Activated naive CD4-positive, alpha-beta T cell treated with anti-CD3 and anti-CD28 coated beads, Interleukin-2, amount 50 U/mL, for 24 hours (primary cell): Measurements from ENCODE around the gene SUFU.
"Not testable (repeated sequence)": the region's sequence is repeated elsewhere in the genome, so short reads cannot be mapped to it uniquely, and the experiment has no call there.

ENCODE experiments used
- H3K27ac Mint-ChIP-seq: one replicate; pipeline ENCODE4 v1.8.0; 2021; ENCODE audit warnings: mild to moderate bottlenecking, mixed read lengths
- H3K27me3 Mint-ChIP-seq: one replicate; pipeline ENCODE4 v1.8.0; 2021; ENCODE audit warnings: mixed read lengths
- H3K36me3 Mint-ChIP-seq: one replicate; pipeline ENCODE4 v1.8.0; 2021; ENCODE audit warnings: mixed read lengths
- H3K4me1 Mint-ChIP-seq: one replicate; pipeline ENCODE4 v1.8.0; 2021; ENCODE audit warnings: mixed read lengths
- H3K4me3 Mint-ChIP-seq: one replicate; pipeline ENCODE4 v1.8.0; 2021; ENCODE audit warnings: mild to moderate bottlenecking, mixed read lengths
- H3K9me3 Mint-ChIP-seq: one replicate; pipeline ENCODE4 v1.8.0; 2021; ENCODE audit warnings: mixed read lengths

SUFU gene

DNA sequence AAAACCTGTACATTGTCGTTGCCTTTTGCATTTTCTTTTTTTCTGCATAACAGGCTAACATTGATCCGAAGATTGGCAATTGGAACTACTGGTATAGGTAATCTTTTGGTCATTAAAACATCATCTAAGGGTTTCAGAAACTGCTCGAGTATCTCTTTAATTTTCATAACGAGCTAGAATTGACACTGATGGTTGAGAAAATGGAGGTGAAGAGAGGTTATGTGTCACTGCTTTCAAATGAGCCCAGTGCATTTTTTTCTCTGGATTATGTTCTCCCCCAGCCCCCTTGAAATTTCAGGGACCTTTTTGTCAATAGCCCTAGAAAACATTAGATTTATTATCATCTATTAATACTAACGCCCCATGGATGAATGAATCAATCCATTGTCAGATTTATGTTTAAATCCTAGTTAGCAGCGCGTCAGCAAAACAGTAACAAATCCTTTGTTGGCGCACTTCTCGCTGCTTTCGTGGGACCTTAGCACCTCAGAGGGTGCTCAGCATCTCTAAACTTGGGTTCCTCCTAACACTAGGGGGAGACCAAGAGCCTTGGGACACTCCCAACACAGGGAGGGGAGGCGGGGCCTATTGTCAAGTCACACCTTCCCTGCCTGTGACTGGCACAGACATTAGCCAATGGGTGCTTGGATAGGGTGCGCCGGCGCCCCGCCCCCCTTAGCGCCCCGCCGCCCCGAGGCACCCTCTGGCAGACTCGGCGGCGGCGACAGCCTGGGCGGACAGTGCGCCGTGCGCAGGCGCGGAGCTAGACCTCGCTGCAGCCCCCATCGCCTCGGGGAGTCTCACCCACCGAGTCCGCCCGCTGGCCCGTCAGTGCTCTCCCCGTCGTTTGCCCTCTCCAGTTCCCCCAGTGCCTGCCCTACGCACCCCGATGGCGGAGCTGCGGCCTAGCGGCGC is at the start of gene SUFU:
TSS of gene SUFU (plus strand) at position 709 of the 915 bp plus-strand sequence. CDS start at position 890, 181 bp downstream.
- no peaks in the 10 kb centered on the region for H3K27me3 Mint-ChIP-seq
- H3K27ac Mint-ChIP-seq: peak within 1 kb of the TSS; percentile 65
- H3K36me3 Mint-ChIP-seq: no peaks in the 10 kb centered on the region
- H3K4me3 Mint-ChIP-seq: no peak within 1 kb of the TSS
- no peaks in the 10 kb centered on the region for H3K9me3 Mint-ChIP-seq
- peaks cover 46% of the 10 kb centered on the region for H3K4me1 Mint-ChIP-seq

DNA sequence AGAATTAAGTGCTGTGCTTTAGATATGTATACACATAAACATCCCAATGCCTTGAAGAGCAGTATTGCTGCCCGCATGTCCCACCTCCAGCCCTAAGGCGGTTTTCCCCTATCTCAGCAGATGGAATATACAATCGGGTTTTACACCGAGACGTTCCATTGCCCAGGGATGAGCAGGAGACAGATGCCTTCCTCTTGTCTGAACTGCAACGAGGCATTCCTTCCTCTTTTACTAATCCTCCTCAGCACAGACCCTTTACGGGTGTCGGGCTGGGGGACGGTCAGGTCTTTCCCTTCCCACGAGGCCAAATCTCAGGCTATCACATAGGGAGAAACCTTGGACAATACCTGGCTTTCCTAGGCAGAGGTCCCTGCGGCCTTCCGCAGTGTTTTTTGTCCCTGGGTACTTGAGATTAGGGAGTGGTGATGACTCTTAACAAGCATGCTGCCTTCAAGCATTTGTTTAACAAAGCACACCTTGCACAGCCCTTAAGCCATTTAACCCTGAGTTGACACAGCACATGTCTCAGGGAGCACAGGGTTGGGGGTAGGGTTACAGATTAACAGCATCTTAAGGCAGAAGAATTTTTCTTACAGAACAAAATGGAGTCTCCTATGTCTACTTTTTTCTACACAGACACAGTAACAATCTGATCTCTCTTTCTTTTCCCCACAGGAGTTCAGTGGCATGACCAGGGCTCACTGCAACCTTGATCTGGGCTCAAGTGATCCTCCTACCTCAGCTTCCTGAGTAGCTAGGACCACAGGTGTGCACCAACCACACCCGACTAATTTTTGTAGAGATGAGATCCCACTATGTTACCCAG is 48.9 kb upstream of the SUFU start:
- peaks cover 17% of the 10 kb centered on the region for H3K4me1 Mint-ChIP-seq
- H3K27me3 Mint-ChIP-seq, H3K36me3 Mint-ChIP-seq, H3K9me3 Mint-ChIP-seq, H3K4me3 Mint-ChIP-seq, H3K27ac Mint-ChIP-seq: not testable (repeated sequence)

DNA sequence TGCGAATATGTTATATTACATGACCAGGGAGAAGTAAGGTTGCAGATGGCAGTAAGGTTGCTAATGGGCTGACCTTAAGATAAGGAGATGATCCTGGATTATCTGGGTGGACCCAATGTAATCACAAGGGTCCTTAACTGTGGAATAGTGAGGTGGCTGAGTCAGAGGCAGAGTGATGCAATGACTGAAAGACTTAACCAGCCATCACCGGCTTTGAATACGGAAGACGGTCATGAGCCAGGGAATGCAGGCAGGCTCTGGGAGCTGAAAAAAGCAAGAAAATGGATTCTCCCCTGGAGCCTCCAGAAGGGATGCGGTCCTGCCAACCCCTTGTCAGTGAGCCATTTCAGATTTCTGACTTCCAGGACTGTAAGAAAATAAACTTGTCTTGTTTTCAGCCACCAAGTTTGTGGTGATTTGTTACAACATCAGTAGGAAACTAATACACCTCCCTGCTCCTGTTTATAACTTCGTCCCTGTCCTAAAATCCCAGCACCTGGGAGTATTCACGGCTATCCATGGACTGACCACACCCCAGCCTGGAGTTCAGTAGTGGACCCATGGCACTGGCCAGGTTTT is 47.8 kb upstream of the SUFU start:
- H3K4me3 Mint-ChIP-seq: no peak overlapping the region
- peaks cover 4% of the 10 kb centered on the region for H3K36me3 Mint-ChIP-seq
- peaks cover 23% of the 10 kb centered on the region for H3K4me1 Mint-ChIP-seq
- H3K9me3 Mint-ChIP-seq: no peaks in the 10 kb centered on the region
- H3K27ac Mint-ChIP-seq: no peak overlapping the region
- no peaks in the 10 kb centered on the region for H3K27me3 Mint-ChIP-seq

DNA sequence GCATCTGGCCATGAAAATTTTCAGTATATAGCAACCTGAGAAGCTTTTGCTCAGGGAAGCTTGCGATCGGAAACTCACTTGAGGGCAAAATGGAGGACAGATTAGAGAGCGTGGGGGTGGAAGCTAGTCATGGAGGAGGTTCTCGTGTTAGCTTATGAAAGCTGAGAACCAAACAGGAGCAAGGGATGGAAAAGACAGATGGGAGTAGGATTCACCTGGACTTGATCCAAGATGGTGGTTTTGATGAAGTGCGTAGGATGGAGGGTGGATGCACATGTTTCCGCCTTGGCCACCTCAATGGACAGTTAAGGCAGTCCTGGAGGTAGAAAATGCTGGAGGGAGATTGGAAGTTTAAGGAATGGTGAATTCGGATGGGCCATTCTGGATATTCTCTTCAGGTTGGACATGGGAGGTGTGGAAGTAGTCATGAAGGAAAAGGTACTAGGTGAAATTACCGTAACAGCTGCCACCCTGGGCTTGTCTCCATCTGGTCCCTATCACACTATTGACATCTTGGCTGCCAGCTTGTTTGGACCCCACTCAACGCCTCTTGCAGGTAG is 46.1 kb upstream of the SUFU start:
- H3K4me1 Mint-ChIP-seq: peaks cover 29% of the 10 kb centered on the region
- no peaks in the 10 kb centered on the region for H3K27me3 Mint-ChIP-seq
- no peak overlapping the region for H3K4me3 Mint-ChIP-seq
- H3K36me3 Mint-ChIP-seq: peaks cover 4% of the 10 kb centered on the region
- peak overlapping the region; percentile 60 for H3K27ac Mint-ChIP-seq
- H3K9me3 Mint-ChIP-seq: no peaks in the 10 kb centered on the region

DNA sequence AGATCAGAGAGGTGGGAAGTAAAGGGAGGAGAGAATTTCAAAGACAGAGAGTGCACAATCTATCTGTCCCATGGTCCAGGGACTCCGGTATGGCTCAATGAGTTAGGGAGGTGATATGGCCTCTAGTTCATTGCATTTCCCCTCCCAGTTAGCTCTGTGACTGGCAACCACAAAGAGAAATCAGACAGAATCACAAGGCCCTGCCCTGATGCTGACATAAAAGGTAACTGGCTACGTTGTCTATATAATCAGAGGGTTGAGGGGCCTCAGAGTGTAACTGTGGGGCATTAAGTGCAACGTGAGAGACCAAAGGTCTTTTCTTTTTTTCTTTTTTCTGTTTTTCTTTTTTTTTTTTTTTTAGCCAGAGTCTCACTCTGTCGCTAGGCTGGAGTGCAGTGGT is 45.1 kb upstream of the SUFU start:
- peaks cover 27% of the 10 kb centered on the region for H3K4me1 Mint-ChIP-seq
- H3K36me3 Mint-ChIP-seq: no peaks in the 10 kb centered on the region
- no peaks in the 10 kb centered on the region for H3K9me3 Mint-ChIP-seq
- no peak overlapping the region for H3K27ac Mint-ChIP-seq
- H3K4me3 Mint-ChIP-seq: no peak overlapping the region
- no peaks in the 10 kb centered on the region for H3K27me3 Mint-ChIP-seq

DNA sequence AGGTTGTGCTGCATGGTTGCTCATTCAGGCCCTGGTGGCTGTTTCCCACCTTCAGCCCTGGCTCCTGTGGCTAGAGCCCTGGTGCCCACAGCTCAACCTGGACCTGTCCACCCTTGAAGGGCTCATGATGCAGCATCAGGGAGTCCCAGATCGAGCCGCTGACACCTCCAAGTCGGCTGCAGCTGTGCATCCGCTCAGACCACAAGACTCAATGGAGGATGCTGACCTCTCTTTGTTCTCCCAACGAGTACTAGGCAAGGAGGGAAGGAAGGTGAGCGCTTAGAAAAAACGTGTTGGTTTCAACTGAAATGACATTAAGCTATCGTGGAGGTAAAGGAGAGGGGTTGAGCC is 43.0 kb upstream of the SUFU start:
- peak overlapping the region; percentile 93 for H3K27ac Mint-ChIP-seq
- peak overlapping the region; percentile 94 for H3K4me3 Mint-ChIP-seq
- H3K36me3 Mint-ChIP-seq: no peaks in the 10 kb centered on the region
- no peaks in the 10 kb centered on the region for H3K27me3 Mint-ChIP-seq
- peaks cover 29% of the 10 kb centered on the region for H3K4me1 Mint-ChIP-seq
- H3K9me3 Mint-ChIP-seq: no peaks in the 10 kb centered on the region

DNA sequence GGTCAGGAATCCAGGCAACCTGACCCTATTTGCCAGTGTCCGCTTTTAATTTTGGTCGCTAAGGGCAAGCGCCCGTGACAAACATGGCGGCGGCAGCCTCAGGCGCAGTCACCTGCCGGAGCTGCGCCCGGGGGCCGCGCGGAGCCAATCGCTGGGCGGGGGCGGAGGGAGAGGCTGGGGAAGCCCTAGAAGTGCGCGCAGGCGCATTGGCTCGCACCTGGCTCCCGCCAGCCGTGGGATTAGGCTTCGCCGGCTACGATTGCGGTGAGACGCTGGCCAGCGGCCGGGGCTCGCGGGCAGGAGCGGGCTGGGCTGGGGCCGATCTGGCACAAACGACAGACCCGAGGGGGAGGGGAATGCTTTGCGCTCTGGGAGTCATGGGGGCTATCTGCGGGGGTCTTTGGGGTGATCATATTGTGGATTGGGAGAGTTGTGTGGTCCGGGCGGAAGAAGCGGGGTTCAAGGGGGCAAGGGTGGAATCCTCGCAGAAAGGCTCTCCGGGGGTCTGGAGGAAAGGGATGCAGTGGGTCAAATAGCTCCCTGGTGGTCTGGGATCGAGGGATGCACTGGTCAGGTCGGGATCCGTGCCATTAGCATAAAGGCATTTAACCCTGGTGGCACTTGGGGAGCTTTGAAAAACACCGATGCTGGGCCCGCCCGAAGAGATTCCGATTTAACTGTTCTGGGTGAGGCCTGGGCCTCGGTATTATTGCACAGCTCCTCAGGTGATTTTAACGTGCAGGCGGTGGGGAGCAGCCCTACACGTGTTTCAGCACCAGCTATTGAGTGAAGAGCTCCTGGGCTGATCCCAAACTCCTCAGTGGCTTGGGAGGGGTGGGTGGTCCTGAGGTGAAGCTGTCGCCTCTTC is 42.4 kb upstream of the SUFU start:
- Mint-ChIP-seq H3K27ac (peak overlapping the region; percentile 70), H3K9me3 (no peaks in the 10 kb centered on the region), H3K4me3 (peak overlapping the region; percentile 94), H3K27me3 (no peaks in the 10 kb centered on the region), H3K4me1 (peaks cover 29% of the 10 kb centered on the region), H3K36me3 (no peaks in the 10 kb centered on the region)

DNA sequence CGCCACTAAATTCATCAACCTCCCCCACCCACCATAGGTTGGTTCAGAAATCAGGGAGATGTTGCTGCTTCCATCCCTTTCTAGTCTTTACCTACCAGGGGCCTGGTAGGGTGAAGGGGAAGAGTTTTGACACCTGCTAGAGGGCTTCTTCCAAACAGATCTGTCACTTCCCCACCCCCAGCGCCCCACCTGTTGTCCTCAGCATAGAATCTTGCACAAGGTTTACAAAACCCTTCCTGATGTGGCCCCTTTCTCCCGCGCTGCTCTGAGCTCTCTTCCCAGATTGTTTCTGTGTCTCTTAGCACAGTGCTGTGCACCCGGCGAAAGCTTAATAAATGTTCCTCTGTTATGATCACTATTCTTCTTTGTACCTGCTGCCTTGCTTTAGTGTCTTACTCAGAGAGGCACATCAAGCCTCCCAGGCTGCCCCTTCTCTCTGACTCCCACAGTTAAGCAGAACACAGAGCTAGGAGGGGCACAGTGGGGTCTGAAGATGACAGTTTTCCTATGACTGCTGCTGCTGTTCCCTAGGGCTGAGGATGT is 41.2 kb upstream of the SUFU start:
- Mint-ChIP-seq H3K9me3 (no peaks in the 10 kb centered on the region), H3K27ac (no peak overlapping the region), H3K4me1 (peaks cover 29% of the 10 kb centered on the region), H3K36me3 (no peaks in the 10 kb centered on the region), H3K4me3 (peak overlapping the region; percentile 94), H3K27me3 (no peaks in the 10 kb centered on the region)

DNA sequence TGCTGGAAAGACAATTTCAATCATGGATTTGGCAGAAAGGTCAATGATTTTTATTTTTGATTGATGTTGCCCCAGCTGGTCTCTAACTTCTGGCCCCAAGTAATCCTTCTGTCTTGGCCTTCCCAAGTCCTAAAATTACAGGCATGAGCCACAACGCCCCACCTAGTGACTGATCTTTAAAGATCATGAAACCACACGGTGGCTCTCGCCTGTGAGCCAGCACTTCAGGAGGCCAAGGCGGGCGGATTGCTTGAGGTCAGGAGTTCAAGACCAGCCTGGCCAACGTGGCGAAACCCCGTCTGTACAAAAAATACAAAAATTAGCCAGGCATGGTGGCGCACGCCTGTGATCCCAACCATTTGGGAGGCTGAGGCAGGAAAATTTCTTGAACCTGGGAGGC is 39.8 kb upstream of the SUFU start:
- Mint-ChIP-seq H3K27ac (no peak overlapping the region), H3K4me3 (no peak overlapping the region), H3K36me3 (peaks cover 1% of the 10 kb centered on the region), H3K4me1 (peaks cover 29% of the 10 kb centered on the region), H3K9me3 (no peaks in the 10 kb centered on the region), H3K27me3 (no peaks in the 10 kb centered on the region)

DNA sequence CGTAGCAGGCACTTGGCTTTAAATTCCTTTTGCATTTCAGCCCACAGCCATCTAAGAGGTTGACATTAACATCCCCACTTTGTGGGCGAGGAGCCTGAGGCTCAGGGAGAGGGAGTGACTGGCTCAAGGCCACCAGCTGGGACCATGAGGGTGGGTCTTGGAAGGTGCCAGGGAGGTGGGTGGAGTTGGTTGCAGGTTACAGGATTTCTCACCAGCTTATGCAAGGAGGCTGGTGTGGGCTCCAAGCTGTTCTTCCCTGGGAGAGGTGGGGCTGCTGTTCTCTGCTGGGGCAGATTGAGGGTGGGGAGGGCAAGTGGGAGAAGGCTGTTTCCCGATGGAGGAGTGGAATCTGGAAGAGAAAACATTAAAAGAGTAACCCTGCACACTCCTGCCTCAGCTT is 38.3 kb upstream of the SUFU start:
- Mint-ChIP-seq H3K4me1 (peaks cover 29% of the 10 kb centered on the region), H3K9me3 (no peaks in the 10 kb centered on the region), H3K36me3 (peaks cover 4% of the 10 kb centered on the region), H3K27ac (no peak overlapping the region), H3K4me3 (no peak overlapping the region), H3K27me3 (no peaks in the 10 kb centered on the region)

DNA sequence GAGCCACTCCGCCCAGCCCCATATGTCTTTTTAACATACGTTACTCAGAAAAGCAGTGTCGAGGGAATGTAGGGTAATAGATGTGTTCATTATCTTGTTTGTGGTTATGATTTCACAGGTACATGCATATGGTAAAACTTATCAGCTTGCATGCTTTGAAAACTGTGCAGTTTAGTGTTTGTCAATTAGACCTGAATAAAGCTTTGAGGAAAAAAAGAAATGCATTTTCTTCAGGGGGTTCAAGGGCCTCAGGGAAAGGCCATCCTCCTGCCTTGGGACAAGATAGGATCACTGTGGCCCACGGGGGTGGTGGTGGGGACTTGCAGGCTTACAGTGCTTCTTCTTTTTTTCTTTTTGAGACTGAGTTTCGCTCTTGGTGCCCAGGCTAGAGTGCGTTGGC is 36.5 kb upstream of the SUFU start:
- Mint-ChIP-seq H3K27me3 (no peaks in the 10 kb centered on the region), H3K27ac (no peak overlapping the region), H3K9me3 (no peaks in the 10 kb centered on the region), H3K4me1 (peaks cover 10% of the 10 kb centered on the region), H3K4me3 (no peak overlapping the region), H3K36me3 (peaks cover 4% of the 10 kb centered on the region)

DNA sequence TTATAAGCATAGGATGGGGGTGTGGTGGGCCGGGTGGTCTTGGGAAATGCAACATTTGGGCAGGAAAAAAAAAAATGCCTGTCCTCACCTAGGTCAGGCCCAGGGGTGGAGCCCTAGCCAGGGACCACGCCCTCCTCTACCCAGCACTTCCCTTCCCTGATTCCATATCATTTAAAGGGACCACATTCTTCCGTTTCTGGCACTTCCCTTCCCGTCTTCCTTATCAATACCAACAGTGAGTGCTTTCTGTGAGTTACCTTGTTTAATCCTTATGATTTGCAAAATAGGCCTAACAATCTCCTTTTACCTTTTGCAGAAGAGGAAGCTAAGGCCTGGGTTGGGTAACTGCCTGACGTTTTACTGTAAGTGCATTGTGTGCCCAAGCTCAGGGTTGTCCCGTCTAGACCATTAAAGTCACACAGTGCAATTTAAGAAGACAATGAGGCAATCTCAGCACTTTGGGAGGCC is 35.8 kb upstream of the SUFU start:
- Mint-ChIP-seq H3K4me3 (no peak overlapping the region), H3K27ac (peak overlapping the region; percentile 38), H3K36me3 (peaks cover 4% of the 10 kb centered on the region), H3K4me1 (peaks cover 9% of the 10 kb centered on the region), H3K27me3 (no peaks in the 10 kb centered on the region), H3K9me3 (no peaks in the 10 kb centered on the region)

DNA sequence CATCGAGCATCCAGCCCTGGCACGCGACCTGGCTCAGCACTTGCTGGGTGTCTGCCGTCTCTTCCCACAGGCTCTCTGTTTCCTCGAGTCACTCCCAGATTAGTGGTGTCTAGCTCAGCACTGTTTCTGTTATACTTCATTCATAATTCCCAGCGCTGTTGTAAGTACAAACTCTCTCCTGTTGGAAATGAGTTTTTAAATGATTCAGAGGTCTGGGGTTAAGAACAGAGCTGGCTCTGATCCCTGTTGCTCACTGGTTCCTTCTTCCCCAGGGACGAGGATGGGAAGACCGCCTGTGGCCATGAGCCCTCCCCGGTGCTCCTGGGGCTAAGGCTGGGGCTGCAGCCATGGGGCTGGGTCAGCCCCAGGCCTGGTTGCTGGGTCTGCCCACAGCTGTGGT is 35.1 kb upstream of the SUFU start:
- no peak overlapping the region for H3K4me3 Mint-ChIP-seq
- H3K4me1 Mint-ChIP-seq: peaks cover 14% of the 10 kb centered on the region
- no peaks in the 10 kb centered on the region for H3K9me3 Mint-ChIP-seq
- H3K36me3 Mint-ChIP-seq: peaks cover 4% of the 10 kb centered on the region
- no peak overlapping the region for H3K27ac Mint-ChIP-seq
- H3K27me3 Mint-ChIP-seq: no peaks in the 10 kb centered on the region

DNA sequence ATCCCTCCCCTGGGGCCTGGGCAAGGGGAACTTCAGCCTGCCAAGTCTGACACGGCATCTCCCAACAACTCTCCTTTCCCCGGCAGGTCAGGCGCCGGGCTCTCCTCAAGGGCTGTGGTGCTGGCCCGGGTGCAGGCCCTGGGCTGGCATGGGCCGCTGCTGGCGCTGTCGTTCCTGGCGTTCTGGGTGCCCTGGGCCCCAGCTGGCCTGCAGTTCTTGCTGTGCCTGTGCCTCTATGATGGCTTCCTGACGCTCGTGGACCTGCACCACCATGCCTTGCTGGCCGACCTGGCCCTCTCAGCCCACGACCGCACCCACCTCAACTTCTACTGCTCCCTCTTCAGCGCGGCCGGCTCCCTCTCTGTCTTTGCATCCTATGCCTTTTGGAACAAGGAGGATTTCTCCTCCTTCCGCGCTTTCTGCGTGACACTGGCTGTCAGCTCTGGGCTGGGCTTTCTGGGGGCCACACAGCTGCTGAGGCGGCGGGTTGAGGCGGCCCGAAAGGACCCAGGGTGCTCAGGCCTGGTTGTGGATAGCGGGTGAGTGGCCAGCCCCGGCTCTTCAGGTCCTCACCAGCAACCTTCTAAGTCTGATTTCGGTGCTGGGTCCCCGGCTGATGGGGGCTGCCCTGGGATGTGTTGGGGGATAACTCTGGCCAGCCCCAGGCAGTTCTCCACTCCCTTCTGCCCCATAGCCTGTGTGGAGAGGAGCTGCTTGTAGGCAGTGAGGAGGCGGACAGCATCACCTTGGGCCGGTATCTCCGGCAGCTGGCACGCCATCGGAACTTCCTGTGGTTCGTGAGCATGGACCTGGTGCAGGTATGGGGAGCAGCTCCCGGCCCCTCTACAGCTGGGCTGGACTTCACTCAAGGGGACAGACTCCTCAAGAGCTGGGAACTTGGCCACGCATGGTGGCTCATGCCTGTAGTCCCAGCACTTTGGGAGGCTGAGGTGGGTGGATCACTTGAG is 32.9 kb upstream of the SUFU start:
- H3K4me1 Mint-ChIP-seq: peaks cover 23% of the 10 kb centered on the region

More for the DNA sequence above, 32.9 kb upstream of the SUFU start:
- Mint-ChIP-seq H3K9me3 (no peaks in the 10 kb centered on the region), H3K4me3 (no peak overlapping the region), H3K36me3 (peaks cover 4% of the 10 kb centered on the region), H3K27ac (no peak overlapping the region), H3K27me3 (no peaks in the 10 kb centered on the region)
